ENCODE results near the gene CLDN7. TPM values are rescaled to one million over a fixed set of nuclear protein-coding genes. Genes with fewer than 3 reads are reported as not detected.

Gene CLDN7
- polyA plus RNA-seq, 1 donor (not counting 4 experiments of a cell fraction or from before 2014, with no cell fraction given), result 6.3 TPM

DNA sequence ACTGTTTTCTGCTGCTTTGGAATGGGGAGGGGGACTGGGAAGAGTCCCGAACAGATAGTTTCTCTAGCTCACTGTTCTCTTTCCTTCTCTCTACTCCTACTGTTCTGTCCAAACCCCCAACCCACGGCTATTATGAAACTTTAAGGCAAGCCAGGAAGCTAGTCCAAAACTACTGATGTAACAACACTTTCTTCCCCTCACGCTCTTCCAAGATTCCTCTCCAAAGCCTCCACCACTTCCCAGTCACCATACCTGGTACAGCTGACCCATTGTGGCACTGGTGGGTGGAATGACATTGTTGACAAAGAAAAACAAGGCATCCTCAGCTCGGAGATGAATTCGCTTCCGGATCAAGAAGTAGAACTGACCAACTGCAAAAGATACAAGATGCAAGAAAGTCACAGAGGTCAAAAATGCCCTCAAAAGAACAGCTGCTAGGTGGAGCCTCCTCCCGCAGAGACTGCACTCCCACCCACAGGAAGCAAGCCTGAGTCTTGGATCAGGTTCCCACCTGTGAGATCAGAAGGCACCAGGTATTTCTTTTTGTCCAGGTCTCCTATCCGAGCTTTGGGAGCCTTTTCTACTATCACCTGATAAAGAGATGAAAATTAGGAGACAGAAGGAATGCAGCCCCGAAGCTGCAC lies 21.1 kb downstream of the CLDN7 start:
- peaks cover 20 to 23% of the 10 kb centered on the region in 2 experiments for H3K36me3 ChIP-seq (ENCODE audit: control insufficient read depth in 2 of 2, extremely low read depth in 1 of 2, insufficient read depth in 2 of 2, low read length in 2 of 2)
- TF ChIP-seq, protein P1, sequence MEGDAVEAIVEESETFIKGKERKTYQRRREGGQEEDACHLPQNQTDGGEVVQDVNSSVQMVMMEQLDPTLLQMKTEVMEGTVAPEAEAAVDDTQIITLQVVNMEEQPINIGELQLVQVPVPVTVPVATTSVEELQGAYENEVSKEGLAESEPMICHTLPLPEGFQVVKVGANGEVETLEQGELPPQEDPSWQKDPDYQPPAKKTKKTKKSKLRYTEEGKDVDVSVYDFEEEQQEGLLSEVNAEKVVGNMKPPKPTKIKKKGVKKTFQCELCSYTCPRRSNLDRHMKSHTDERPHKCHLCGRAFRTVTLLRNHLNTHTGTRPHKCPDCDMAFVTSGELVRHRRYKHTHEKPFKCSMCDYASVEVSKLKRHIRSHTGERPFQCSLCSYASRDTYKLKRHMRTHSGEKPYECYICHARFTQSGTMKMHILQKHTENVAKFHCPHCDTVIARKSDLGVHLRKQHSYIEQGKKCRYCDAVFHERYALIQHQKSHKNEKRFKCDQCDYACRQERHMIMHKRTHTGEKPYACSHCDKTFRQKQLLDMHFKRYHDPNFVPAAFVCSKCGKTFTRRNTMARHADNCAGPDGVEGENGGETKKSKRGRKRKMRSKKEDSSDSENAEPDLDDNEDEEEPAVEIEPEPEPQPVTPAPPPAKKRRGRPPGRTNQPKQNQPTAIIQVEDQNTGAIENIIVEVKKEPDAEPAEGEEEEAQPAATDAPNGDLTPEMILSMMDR (optimal IDR thresholded peaks at IDR 0.05 in 1 of 3, IDR thresholded peaks at IDR 0.05 in 1 of 3, conservative IDR thresholded peaks at IDR 0.05 in 1 of 3; ENCODE audit: extremely low read depth in 1 of 3, insufficient read depth in 2 of 3, low read length in 3 of 3), result no peak
- DNase-seq (ENCODE audit: low read depth, low spot score) (no peak), FAIRE-seq (peak; percentile 46)
- no peaks in the 10 kb centered on the region for H3K9me3 ChIP-seq (ENCODE audit: control insufficient read depth, low read depth, low read length)
- H3K4me2 ChIP-seq (ENCODE audit: control insufficient read depth, extremely low read depth, insufficient read depth, low read depth, low read length), result peak overlapping the region; percentile 95
- dilution Hi-C loops (cut with MboI; ENCODE audit: extremely low pct_ligation_motif_present, low sequenced_read_pairs), result no loop called here
- H3K9me1 ChIP-seq (ENCODE audit: control insufficient read depth, extremely low read depth, insufficient read depth, low read length), result no peaks in the 10 kb centered on the region
- H3K4me3 ChIP-seq (ENCODE audit: control insufficient read depth in 2 of 3, extremely low read depth in 1 of 3, insufficient read depth in 2 of 3, low read depth in 1 of 3, low read length in 3 of 3), result peak overlapping the region; percentile 68 to 90 (median 69)
- peak overlapping the region; percentile 99 for H3K27ac ChIP-seq (ENCODE audit: control insufficient read depth, insufficient read depth, low read length)
- H2AFZ ChIP-seq (ENCODE audit: control insufficient read depth, low read length), result no peak overlapping the region
- H3K79me2 ChIP-seq (ENCODE audit: control insufficient read depth, insufficient read depth, low read length), result peaks cover 35% of the 10 kb centered on the region
- peaks cover 25% of the 10 kb centered on the region for H3K4me1 ChIP-seq (ENCODE audit: control insufficient read depth, extremely low read depth, insufficient read depth, low read length)
- peak overlapping the region; percentile 96 for H3K9ac ChIP-seq (ENCODE audit: control insufficient read depth, extremely low read depth, insufficient read depth, low read length)
- no peaks in the 10 kb centered on the region for H4K20me1 ChIP-seq (ENCODE audit: control insufficient read depth, extremely low read depth, insufficient read depth, low read length)
- no peaks in the 10 kb centered on the region for H3K27me3 ChIP-seq (ENCODE audit: control insufficient read depth, extremely low read depth, insufficient read depth, low read length)

DNA sequence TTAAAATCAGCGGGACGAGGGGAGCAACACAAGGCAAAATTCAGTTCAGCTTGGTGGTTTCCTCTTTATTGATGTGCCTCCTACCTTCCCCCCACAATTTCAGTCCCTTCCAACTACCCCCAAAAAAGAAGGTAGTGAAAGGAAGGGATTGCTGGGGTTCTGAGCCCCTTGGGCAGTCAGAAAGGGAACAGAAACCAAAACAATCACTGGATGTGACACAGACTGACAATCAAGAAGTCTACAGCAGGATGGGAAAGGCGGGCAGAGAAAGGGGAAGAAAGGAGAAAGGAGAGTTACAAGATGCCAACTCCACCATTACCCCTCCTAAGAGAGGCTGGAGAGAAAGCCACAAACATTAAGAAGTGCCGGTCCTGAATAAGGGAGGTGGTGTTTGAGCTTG lies 21.9 kb downstream of the CLDN7 start:
- Histone ChIP-seq H3K9ac (ENCODE audit: control insufficient read depth, extremely low read depth, insufficient read depth, low read length) (no peak overlapping the region), H3K79me2 (ENCODE audit: control insufficient read depth, insufficient read depth, low read length) (peaks cover 40% of the 10 kb centered on the region)
- no peak for TF ChIP-seq EZH2 (IDR thresholded peaks at IDR 0.05; ENCODE audit: low read length)
- TF ChIP-seq, protein P1 (optimal IDR thresholded peaks at IDR 0.05 in 1 of 3, IDR thresholded peaks at IDR 0.05 in 1 of 3, conservative IDR thresholded peaks at IDR 0.05 in 1 of 3; ENCODE audit: extremely low read depth in 1 of 3, insufficient read depth in 2 of 3, low read length in 3 of 3), result no peak

More for the DNA sequence above, 21.9 kb downstream of the CLDN7 start:
- no peak overlapping the region for H3K27ac ChIP-seq (ENCODE audit: control insufficient read depth, insufficient read depth, low read length)
- FAIRE-seq, result no peak
- H3K36me3 ChIP-seq (ENCODE audit: control insufficient read depth in 2 of 2, extremely low read depth in 1 of 2, insufficient read depth in 2 of 2, low read length in 2 of 2), result peaks cover 20 to 30% of the 10 kb centered on the region in 2 experiments
- H3K4me1 ChIP-seq (ENCODE audit: control insufficient read depth, extremely low read depth, insufficient read depth, low read length), result peaks cover 33% of the 10 kb centered on the region
- no peak for DNase-seq (ENCODE audit: low read depth, low spot score)
- H3K4me3 ChIP-seq (ENCODE audit: control insufficient read depth in 2 of 3, extremely low read depth in 1 of 3, insufficient read depth in 2 of 3, low read depth in 1 of 3, low read length in 3 of 3), result no peak overlapping the region
- H3K4me2 ChIP-seq (ENCODE audit: control insufficient read depth, extremely low read depth, insufficient read depth, low read depth, low read length), result peak overlapping the region; percentile 86
- H3K9me3 ChIP-seq (ENCODE audit: control insufficient read depth, low read depth, low read length), result no peaks in the 10 kb centered on the region
- no peaks in the 10 kb centered on the region for H3K9me1 ChIP-seq (ENCODE audit: control insufficient read depth, extremely low read depth, insufficient read depth, low read length)
- no peaks in the 10 kb centered on the region for H4K20me1 ChIP-seq (ENCODE audit: control insufficient read depth, extremely low read depth, insufficient read depth, low read length)
- H2AFZ ChIP-seq (ENCODE audit: control insufficient read depth, low read length), result no peak overlapping the region
- dilution Hi-C loops (cut with MboI; ENCODE audit: extremely low pct_ligation_motif_present, low sequenced_read_pairs), result no loop called here
- H3K27me3 ChIP-seq (ENCODE audit: control insufficient read depth, extremely low read depth, insufficient read depth, low read length), result no peaks in the 10 kb centered on the region
